GM12865 (cell line): ENCODE results near the gene CACNA1G.

ENCODE experiments used
- DNase-seq: peaks from one replicate; pipeline ENCODE4 v3.0.0; 2010; ENCODE audit warnings: low read depth
- H3K4me3 ChIP-seq: 2 replicates; pipeline ENCODE4 v1.5.1; 2011; ENCODE audit warnings: mild to moderate bottlenecking, low read depth, low read length, control low read depth
- TF ChIP-seq, protein P1 (sequence below): IDR thresholded peaks from 2 replicates; pipeline ENCODE4 v1.5.1; 2011; ENCODE audit warnings: low read length, control low read depth, low read depth, inconsistent platforms; ENCODE audit not compliant: insufficient read depth; ENCODE audit errors: missing control alignments

The CACNA1G gene

DNA sequence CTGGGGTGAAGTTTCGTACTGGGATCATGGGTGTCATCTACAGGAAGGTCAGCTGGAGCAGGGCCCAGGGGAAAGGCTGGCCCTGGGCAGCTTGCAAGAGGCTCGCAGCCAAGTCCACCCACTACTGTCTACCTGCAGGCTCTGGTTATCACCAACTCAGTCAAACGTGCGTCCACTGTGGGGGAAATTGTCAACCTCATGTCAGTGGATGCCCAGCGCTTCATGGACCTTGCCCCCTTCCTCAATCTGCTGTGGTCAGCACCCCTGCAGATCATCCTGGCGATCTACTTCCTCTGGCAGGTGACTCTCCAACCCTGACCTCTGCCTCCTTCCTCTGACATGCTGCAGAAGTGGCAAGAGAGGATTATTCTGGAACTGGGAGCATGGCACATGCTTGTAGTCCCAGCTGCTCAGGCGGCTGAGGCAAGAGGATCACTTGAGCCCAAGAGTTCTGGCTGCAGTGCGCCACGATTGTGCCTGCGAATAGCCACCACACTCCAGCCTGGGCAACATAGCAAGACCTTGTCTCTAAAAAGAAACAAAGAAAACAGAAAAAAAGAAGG, 103.4 kb downstream of the CACNA1G start:
- no peak overlapping the region for H3K4me3 ChIP-seq
- no peak for DNase-seq
- TF ChIP-seq, protein P1, sequence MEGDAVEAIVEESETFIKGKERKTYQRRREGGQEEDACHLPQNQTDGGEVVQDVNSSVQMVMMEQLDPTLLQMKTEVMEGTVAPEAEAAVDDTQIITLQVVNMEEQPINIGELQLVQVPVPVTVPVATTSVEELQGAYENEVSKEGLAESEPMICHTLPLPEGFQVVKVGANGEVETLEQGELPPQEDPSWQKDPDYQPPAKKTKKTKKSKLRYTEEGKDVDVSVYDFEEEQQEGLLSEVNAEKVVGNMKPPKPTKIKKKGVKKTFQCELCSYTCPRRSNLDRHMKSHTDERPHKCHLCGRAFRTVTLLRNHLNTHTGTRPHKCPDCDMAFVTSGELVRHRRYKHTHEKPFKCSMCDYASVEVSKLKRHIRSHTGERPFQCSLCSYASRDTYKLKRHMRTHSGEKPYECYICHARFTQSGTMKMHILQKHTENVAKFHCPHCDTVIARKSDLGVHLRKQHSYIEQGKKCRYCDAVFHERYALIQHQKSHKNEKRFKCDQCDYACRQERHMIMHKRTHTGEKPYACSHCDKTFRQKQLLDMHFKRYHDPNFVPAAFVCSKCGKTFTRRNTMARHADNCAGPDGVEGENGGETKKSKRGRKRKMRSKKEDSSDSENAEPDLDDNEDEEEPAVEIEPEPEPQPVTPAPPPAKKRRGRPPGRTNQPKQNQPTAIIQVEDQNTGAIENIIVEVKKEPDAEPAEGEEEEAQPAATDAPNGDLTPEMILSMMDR: no peak

DNA sequence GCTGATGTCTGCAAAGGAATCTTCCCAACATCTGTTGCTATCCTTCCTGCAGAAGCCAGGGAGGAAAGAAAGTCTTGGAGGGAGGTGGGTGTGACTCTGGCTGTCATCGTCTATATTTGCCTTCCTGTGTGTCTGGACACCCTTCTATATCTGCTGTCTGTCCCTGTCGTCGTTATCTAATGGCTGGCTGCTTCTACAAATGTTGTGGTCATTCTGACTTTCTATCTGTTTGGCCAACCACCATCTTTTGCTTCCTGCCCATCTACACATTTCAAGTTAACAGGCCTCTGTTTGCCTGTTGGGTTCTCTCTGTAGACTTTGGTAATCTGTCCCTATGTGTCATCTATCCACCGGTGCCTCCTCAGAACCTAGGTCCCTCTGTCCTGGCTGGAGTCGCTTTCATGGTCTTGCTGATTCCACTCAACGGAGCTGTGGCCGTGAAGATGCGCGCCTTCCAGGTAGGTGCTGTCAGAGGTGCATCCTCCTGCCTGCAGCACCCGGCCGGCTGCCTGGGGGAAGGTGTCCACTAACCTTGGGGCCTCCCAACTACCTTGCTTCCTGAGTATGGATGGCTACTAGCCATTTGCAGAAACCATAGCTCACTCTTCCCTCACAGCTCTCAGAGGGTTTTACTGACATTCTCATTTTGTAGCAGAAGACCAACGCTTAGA, 104.4 kb downstream of the CACNA1G start:
- no peak for DNase-seq
- TF ChIP-seq, protein P1: no peak
- no peak overlapping the region for H3K4me3 ChIP-seq

DNA sequence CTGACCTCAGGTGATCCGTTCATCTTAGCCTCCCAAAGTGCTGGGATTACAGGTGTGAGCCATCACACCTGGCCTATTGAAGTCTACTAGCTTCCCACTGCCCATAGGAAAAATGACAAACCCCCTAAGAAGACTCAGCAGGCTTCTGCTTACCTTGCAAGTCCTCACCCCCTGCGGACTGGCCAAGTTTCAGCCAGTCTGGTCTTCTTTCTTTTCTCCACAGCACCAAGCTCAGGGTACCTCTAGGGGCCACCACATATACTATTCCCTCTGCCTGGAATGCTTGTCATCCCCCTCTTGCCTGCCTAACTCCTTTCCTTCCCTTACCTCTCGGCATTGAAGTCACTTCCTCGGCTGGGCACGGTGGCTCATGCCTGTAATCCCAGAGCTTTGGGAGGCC, 105.3 kb downstream of the CACNA1G start:
- TF ChIP-seq, protein P1: no peak
- no peak for DNase-seq

DNA sequence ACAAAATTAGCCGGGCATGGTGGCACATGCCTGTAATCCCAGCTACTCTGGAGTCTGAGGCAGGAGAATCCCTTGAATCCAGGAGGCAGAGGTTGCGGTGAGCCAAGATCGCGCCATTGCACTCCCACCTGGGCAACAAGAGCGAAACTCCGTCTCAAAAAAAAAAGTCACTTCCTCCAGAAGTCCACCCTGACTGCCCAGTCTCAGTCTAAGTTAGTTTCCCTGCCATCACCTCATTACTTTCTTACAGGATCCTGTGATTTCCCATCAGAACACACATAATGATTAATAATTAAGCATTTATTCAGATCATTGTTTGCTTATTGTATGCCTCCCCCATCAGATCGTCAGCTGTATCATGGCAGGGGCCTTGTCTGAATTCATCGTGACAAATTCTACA, 105.8 kb downstream of the CACNA1G start:
- TF ChIP-seq, protein P1: no peak
- no peak for DNase-seq
- no peak overlapping the region for H3K4me3 ChIP-seq

More for the DNA sequence above, 105.3 kb downstream of the CACNA1G start:
- H3K4me3 ChIP-seq: no peak overlapping the region

DNA sequence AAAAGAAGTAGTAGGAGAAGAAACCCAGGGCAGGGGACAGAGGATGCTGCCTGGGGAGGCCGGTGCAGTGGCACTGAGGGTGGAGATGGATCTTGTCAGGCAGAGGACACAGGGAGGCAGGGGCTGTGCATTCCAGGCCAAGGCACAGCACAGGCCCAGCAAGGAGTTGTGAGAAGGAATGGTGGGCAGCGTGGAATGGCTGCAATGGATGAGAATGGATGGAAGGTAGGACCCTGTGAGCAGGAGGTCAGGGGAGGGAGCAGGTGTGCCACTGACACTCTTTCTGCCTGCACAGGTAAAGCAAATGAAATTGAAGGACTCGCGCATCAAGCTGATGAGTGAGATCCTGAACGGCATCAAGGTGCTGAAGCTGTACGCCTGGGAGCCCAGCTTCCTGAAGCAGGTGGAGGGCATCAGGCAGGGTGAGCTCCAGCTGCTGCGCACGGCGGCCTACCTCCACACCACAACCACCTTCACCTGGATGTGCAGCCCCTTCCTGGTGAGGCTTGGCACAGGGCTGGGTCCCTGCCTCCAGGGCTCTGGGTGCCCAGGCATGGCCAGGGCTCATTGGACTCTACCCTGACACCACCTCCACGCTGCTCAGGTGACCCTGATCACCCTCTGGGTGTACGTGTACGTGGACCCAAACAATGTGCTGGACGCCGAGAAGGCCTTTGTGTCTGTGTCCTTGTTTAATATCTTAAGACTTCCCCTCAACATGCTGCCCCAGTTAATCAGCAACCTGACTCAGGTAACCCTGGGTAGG, 106.9 kb downstream of the CACNA1G start:
- TF ChIP-seq, protein P1: no peak
- no peak overlapping the region for H3K4me3 ChIP-seq
- DNase-seq: no peak

DNA sequence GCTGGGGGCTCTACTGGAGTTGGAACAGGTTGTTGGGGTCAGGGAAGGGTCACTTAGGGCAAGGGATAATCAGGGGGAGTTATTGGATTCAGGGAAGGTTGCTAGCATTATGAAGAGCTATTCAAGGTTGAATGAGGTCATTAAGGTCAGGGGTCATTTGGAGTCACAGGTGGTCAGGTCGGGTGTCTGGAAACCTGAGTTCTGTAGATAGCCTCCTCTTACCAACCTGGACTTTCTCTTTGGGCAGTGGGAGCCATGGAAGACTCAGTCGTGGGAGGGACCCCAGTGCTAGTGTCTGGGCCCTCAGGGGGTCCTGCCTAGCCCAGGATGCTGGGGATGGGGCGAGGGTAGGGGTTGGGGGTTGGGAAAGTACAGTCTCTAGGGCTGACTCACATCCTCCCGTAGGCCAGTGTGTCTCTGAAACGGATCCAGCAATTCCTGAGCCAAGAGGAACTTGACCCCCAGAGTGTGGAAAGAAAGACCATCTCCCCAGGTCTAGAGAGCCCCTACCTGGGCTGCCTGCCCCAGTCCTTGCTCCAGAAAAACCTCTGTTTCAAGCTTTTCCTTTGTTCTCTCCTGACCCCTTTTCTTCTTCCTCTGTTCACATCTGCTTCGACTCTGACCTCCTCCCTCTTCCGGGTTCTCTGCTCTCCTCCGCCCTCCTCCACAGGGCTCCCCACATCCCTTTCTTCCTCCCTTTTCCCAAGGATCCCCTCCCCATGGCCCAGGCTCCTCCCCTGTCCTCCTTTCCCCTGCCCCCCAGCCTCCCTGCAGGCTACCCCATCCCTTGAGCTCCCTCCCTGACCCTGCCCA, 107.7 kb downstream of the CACNA1G start:
- TF ChIP-seq, protein P1: no peak
- H3K4me3 ChIP-seq: no peak overlapping the region
- DNase-seq: no peak
